Measurements from ENCODE around the gene IL22RA2. TPM values are rescaled to one million over a fixed set of nuclear protein-coding genes. Genes with fewer than 3 reads are reported as not detected.

Gene IL22RA2
- polyA plus RNA-seq, 3 donors, result not detected

GRCh38 chr6:137197684-137198645 lies 24.5 kb upstream of the IL22RA2 start:
- no peak for DNase-seq

GRCh38 chr6:137193256-137194070 lies 20.0 kb upstream of the IL22RA2 start:
- DNase-seq, result no peak

- DNase-seq, result no peak
Observed at GRCh38 chr6:137192821-137193220, 19.4 kb upstream of the IL22RA2 start.

GRCh38 chr6:137191670-137192069 lies 18.2 kb upstream of the IL22RA2 start:
- peak; percentile 43 for DNase-seq

- DNase-seq, result no peak
Observed at GRCh38 chr6:137191236-137191635, 17.8 kb upstream of the IL22RA2 start.

- DNase-seq, result no peak
Observed at GRCh38 chr6:137190583-137191094, 17.2 kb upstream of the IL22RA2 start.

- no peak for DNase-seq
Observed at GRCh38 chr6:137188855-137189254, 15.4 kb upstream of the IL22RA2 start.

- DNase-seq, result no peak
Observed at GRCh38 chr6:137185290-137185689, 11.8 kb upstream of the IL22RA2 start.

- DNase-seq, result no peak
Observed at GRCh38 chr6:137182654-137183073, 9.2 kb upstream of the IL22RA2 start.

- no peak for DNase-seq
Observed at GRCh38 chr6:137181891-137182653, 8.6 kb upstream of the IL22RA2 start.

- DNase-seq, result no peak
Observed at GRCh38 chr6:137177611-137178010, 4.2 kb upstream of the IL22RA2 start.

GRCh38 chr6:137176729-137177128 lies 3.3 kb upstream of the IL22RA2 start:
- DNase-seq, result no peak

GRCh38 chr6:137175868-137176245 lies 2.4 kb upstream of the IL22RA2 start:
- DNase-seq, result no peak

- no peak for DNase-seq
Observed at GRCh38 chr6:137175157-137175867, 1.9 kb upstream of the IL22RA2 start.

GRCh38 chr6:137172734-137173431 lies 561 bp downstream of the IL22RA2 start:
- DNase-seq, result no peak

- no peak for DNase-seq
Observed at GRCh38 chr6:137171824-137172733, 1.4 kb downstream of the IL22RA2 start.

GRCh38 chr6:137171053-137171374 lies 2.4 kb downstream of the IL22RA2 start:
- no peak for DNase-seq

GRCh38 chr6:137170266-137171052 lies 3.0 kb downstream of the IL22RA2 start:
- no peak for DNase-seq
